HG03457 (cell line): ENCODE data around the gene TEX264.

ENCODE experiments used
- ATAC-seq: cut with Tn5 transposase; IDR thresholded peaks from one replicate; pipeline ENCODE4 v1.9.1; 2021; ENCODE audit warnings: moderate number of reproducible peaks; ENCODE audit not compliant: unreplicated experiment

TEX264 gene

DNA sequence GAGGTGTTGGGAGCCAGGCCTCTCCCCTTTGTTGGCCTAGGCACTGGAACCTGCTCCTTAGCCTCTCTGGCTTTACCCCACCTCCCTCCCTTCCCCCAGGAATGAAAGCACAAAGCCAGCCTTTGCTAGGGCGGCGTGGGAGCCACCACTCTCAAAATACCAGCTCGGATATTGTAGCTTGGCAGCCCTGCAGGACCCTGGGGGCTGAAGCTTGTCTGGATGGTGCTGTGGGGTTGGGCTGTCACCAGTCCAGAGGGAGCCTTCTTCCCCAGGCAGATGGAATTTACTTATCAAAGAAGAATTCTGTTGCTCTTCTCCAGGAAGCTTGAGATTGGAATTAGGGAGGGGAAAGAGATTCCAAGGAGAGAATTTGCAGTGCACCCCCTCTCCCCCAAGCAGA, 20.9 kb downstream of the TEX264 start:
- no peak for ATAC-seq

- ATAC-seq: no peak
These were observed 21.9 kb downstream of the TEX264 start for GRCh38 chr3:51692980-51693395.

DNA sequence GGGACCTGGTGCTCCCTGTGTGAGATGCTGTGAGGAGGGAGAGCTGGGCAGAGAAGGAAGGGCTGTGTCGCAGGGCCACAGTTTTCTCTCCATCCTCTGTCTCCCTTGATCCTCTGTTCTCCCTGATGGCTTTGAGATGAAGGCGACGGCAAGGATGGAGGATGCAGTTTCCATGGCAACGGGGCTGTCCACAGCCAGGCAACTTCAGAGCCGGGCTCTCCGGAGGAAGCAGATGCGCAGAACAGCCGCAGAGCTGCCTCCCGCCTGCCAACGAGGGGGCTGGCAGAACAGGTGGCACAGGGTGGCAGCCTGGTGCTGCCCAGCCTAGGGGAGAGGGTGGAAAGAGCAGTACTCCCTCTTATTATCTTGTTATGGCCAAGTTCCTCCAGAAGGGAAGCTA, 25.9 kb downstream of the TEX264 start:
- ATAC-seq: no peak

GRCh38 chr3:51698209-51698608, 27.2 kb downstream of the TEX264 start:
- ATAC-seq: no peak

GRCh38 chr3:51700403-51700802, 29.4 kb downstream of the TEX264 start:
- no peak for ATAC-seq

- ATAC-seq: no peak
These were observed 31.1 kb downstream of the TEX264 start for GRCh38 chr3:51702156-51702555.

GRCh38 chr3:51703068-51703760, 32.2 kb downstream of the TEX264 start:
- ATAC-seq: no peak

DNA sequence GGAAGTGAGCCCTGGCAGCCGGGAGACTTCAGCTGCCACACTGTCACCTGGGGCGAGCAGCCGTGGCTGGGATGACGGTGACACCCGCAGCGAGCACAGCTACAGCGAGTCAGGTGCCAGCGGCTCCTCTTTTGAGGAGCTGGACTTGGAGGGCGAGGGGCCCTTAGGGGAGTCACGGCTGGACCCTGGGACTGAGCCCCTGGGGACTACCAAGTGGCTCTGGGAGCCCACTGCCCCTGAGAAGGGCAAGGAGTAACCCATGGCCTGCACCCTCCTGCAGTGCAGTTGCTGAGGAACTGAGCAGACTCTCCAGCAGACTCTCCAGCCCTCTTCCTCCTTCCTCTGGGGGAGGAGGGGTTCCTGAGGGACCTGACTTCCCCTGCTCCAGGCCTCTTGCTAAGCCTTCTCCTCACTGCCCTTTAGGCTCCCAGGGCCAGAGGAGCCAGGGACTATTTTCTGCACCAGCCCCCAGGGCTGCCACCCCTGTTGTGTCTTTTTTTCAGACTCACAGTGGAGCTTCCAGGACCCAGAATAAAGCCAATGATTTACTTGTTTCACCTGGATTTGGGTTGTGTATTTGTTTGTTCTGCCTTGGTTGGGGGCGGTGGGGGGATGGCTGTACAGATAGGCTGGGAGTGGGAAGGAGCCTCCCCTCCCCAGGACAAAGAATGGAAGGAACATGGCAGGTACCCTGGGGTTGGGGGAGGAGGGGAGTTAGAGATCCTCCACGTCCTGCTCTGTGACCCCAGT, 32.9 kb downstream of the TEX264 start:
- ATAC-seq: no peak

- ATAC-seq: no peak
These were observed 33.5 kb downstream of the TEX264 start for GRCh38 chr3:51704511-51704950.

DNA sequence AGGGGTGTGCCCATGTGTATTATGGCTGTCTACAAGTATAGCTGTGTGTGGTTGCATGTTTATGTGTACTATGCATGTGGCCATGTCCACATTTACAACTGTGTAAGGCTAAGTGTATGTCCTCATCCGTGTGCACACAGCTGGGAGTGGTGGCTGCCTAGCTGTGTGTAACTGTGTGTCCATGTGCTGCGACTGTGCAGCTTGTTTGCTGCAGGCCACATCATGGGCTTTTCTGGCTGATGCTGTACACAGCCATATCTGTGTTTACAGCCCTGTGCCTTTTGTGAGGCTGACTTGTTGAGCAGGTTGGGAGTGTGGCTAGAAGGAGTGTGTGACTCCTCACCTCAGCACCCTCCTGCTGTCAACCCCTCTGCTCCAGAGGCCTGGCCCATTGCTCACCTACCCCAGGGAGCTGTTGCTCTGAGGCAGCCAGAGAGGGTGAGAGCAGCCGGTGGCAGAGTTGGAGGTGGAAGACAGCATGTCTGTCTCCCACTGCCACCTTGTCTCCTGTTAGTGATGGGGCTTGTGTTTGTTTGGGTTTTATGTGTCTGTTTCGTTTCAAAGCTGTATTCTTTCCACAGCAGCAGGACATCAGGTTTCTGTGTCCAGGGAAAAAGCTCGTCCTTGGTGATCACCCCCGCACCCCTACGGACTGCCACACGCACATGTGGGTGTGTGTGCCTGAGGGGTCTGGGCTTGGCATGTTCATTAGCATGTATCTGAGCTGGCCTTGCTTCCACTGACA, 34.4 kb downstream of the TEX264 start:
- no peak for ATAC-seq

DNA sequence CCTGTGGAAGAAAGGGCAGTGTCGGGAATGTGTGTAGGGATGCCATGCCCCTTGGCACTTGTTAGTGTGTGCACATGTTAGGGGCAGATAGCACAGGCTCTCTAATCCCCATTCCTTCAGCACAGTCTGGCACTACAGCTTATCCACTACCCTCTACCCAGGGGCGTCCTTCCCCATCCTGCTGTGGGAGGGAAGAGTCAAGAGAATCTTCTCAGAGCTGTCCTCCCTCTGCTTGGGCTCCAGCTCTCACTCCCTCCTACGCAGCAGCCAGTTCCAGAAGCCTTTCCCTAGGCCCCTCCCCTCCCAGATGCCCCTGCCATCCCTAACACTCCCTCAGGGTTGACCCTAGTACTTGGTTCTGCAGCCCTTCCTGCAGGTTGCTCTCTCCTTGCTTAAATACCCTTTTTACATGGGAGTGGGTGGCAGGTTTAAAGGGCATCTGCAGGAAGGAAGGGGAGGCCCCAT, 35.0 kb downstream of the TEX264 start:
- no peak for ATAC-seq

GRCh38 chr3:51706788-51707731, 36.0 kb downstream of the TEX264 start, which contains the start of gene GRM2:
Gene GRM2 (plus strand): TSS chr3:51707068. CDS start chr3:51708984, 1,916 bp downstream.
- no peak for ATAC-seq

GRCh38 chr3:51708216-51708845, 37.3 kb downstream of the TEX264 start:
- no peak for ATAC-seq

- no peak for ATAC-seq
These were observed 38.0 kb downstream of the TEX264 start for GRCh38 chr3:51709004-51709420.

GRCh38 chr3:51709675-51710074, 38.6 kb downstream of the TEX264 start:
- no peak for ATAC-seq

DNA sequence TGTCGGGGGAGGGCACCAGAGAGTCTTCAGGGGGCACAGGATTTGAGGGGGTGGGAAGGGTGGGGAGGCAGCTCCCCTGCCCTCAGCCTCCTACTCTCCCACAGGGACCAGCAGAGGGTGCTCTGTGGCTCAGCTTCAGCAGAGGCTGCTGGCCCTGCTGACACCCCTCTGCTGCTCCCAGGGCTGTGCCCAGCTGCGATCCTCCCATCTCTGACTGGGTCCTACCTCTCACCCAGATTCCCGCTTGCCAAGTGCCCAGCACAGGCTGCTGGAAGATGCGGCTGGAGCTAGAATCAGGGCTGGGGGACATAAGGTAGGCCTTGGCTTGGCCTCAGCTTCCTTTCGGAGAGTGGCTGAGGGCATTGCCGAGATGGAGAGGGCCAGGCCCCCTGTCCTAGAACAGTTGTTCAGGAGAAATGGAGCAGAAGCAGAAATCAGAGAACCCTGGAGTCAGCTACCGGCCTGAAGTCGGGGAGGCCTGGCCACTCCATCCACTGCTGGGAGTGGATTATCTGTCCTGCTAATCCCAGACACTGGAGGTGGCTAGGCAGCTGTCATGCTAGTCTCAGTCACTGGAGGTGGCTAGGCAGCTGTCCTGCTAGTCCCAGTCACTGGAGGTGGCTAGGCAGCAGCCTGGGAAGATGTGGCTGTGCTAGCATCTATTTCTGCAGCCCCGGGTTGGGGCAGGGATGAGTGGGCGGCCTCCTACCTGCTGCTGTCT, 39.7 kb downstream of the TEX264 start:
- no peak for ATAC-seq

DNA sequence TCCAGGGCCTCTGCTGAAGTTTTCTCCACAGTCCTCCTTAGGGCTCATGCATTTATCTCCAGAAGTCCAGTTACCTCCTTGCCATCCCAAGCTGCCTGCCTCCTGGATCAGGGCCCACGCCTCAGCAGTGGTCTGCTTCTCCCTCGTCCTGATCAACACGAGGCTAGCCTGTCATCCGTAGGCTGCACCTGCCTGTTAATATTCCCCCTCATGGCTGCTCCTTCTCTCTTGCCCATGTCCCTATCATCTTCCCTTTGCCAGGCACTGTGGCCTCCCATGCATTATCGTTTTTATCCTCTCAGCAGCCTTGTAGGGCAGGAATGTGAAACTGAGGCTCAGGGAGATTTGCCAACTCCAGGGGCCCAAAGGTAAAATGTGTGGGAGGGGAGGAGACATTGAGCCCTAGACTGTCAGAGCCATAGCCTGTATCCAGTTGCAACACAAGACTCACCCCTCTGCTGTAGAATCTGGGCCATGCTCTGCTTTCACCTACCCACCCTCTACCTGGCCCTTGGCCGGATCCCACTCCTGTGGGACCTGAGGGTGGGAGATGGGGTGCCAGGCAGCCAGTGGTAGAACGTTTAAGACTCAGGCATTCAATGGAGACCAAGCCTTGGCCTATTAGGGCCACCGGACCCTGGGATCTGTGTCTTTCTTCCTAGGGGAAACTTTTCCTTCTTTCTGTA, 40.4 kb downstream of the TEX264 start:
- no peak for ATAC-seq

DNA sequence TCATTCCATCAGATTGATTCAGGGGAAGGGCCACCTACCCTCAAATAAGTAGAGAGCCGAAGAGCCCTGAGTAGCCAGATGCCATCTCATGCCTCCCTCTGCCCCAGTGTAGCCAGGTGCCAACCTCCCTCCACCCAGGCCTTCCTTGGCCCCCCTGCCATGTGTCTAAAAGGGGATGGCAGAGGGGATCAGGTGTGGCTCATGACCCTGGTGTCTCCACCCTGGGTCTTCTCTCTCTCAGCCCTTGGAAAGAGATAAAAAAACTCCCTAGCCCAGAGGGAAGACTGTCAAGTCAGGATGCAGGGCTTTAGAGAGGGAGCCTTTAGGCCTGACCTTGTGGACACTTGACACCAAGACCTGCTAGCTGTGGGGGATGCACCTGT, 41.0 kb downstream of the TEX264 start:
- ATAC-seq: no peak

GRCh38 chr3:51712511-51712931, 41.5 kb downstream of the TEX264 start:
- no peak for ATAC-seq
